GM12878 (cell line): Measurements from ENCODE around the gene ITGA6.

Experiments
- CEBPB ChIP-seq, 2 experiments: fragments of 150-350 bp in 1 of 2; IDR thresholded peaks; 2 replicates each; pipeline ENCODE4 v1.6.1; 2012 to 2014; ENCODE audit warnings: low read depth in 2 of 2, low read length in 2 of 2, borderline replicate concordance in 1 of 2, inconsistent platforms in 1 of 2
- CHD1 ChIP-seq: IDR thresholded peaks from 2 replicates; pipeline ENCODE4 v1.6.1; 2012; ENCODE audit warnings: low read depth, low read length, improper control_type of control experiment
- CTCF ChIP-seq, 3 experiments: IDR thresholded peaks in 2 of 3; conservative IDR thresholded peaks in 1 of 3; 2 replicates each; pipeline ENCODE4 v1.5.1; 2011; ENCODE audit warnings: low read depth in 3 of 3, low read length in 3 of 3, mild to moderate bottlenecking in 3 of 3, control low read depth in 2 of 3, moderate library complexity in 2 of 3, inconsistent platforms in 1 of 3, mixed read lengths in 1 of 3; ENCODE audit not compliant: control insufficient read depth in 2 of 3, insufficient read depth in 1 of 3; ENCODE audit errors: extremely low read depth in 1 of 3
- EGR1 ChIP-seq, 2 experiments: IDR thresholded peaks; 1 replicate in 1 of 2; 2 replicates in 1 of 2; pipeline ENCODE4 v1.6.1; 2011 to 2012; ENCODE audit warnings: low read depth in 2 of 2, low read length in 2 of 2, borderline replicate concordance in 1 of 2, mild to moderate bottlenecking in 1 of 2, moderate library complexity in 1 of 2
- EP300 ChIP-seq, 2 experiments: fragments of 150-350 bp in 1 of 2; IDR thresholded peaks; 2 replicates each; pipeline ENCODE4 v1.6.1; 2011 to 2012; ENCODE audit warnings: low read depth in 2 of 2, low read length in 2 of 2, borderline replicate concordance in 1 of 2, improper control_type of control experiment in 1 of 2, inconsistent platforms in 1 of 2; ENCODE audit not compliant: control insufficient read depth in 1 of 2
- HDAC6 ChIP-seq: fragments of 200-600 bp; sonication (generic); IDR thresholded peaks from one replicate; pipeline ENCODE4 v1.8.0; 2017; ENCODE audit warnings: antibody characterized with exemption; ENCODE audit not compliant: unreplicated experiment
- MTA3 ChIP-seq: IDR thresholded peaks from 2 replicates; pipeline ENCODE4 v1.6.1; 2012; ENCODE audit warnings: low read length, inconsistent platforms, borderline replicate concordance
- RB1 ChIP-seq: fragments of 450-650 bp; formaldehyde crosslinking; IDR thresholded peaks from 2 replicates; pipeline ENCODE4 v1.6.1; 2017; ENCODE audit warnings: mild to moderate bottlenecking, borderline replicate concordance
- SIN3A ChIP-seq: IDR thresholded peaks from 2 replicates; pipeline ENCODE4 v1.6.1; 2012; ENCODE audit warnings: low read depth, low read length, improper control_type of control experiment
- SRF ChIP-seq, 2 experiments: IDR thresholded peaks; 2 replicates each; pipeline ENCODE4 v1.6.1; 2011; ENCODE audit warnings: low read depth in 2 of 2, low read length in 2 of 2, mild to moderate bottlenecking in 1 of 2, moderate library complexity in 1 of 2
- YY1 ChIP-seq: IDR thresholded peaks from 2 replicates; pipeline ENCODE4 v1.6.1; 2011; ENCODE audit warnings: low read depth, mild to moderate bottlenecking, low read length
- ZNF24 ChIP-seq: fragments of 450-650 bp; IDR thresholded peaks from 2 replicates; pipeline ENCODE4 v1.6.1; 2017; ENCODE audit warnings: antibody characterized with exemption, mild to moderate bottlenecking
- TF ChIP-seq, protein P1 (sequence below): fragments of 450-650 bp; IDR thresholded peaks from 2 replicates; pipeline ENCODE4 v1.6.1; 2016; ENCODE audit warnings: mild to moderate bottlenecking
- TF ChIP-seq, protein P2 (sequence below): fragments of 450-650 bp; conservative IDR thresholded peaks from 2 replicates; pipeline ENCODE4 v1.6.1; 2017; ENCODE audit warnings: mild to moderate bottlenecking, moderate library complexity

GRCh38 chr2:172431993-172432392, 4.6 kb downstream of the ITGA6 start:
- TF ChIP-seq EGR1 (IDR thresholded peaks at IDR 0.05; ENCODE audit: borderline replicate concordance in 1 of 2, low read depth in 2 of 2, low read length in 2 of 2) (no peak), SRF (IDR thresholded peaks at IDR 0.05; ENCODE audit: low read depth in 2 of 2, low read length in 2 of 2) (no peak), SIN3A (no peak), EP300 (IDR thresholded peaks at IDR 0.05; ENCODE audit: borderline replicate concordance in 1 of 2, control insufficient read depth in 1 of 2, low read depth in 2 of 2, low read length in 2 of 2) (no peak), YY1 (no peak), CTCF (IDR thresholded peaks at IDR 0.05 in 2 of 3, conservative IDR thresholded peaks at IDR 0.05 in 1 of 3; ENCODE audit: control insufficient read depth in 2 of 3, extremely low read depth in 1 of 3, insufficient read depth in 1 of 3, low read depth in 3 of 3, low read length in 3 of 3) (no peak), HDAC6 (no peak), CHD1 (no peak), RB1 (no peak), MTA3 (no peak), CEBPB (IDR thresholded peaks at IDR 0.05; ENCODE audit: borderline replicate concordance in 1 of 2, low read depth in 2 of 2, low read length in 2 of 2) (no peak), ZNF24 (no peak)
- TF ChIP-seq, protein P1, sequence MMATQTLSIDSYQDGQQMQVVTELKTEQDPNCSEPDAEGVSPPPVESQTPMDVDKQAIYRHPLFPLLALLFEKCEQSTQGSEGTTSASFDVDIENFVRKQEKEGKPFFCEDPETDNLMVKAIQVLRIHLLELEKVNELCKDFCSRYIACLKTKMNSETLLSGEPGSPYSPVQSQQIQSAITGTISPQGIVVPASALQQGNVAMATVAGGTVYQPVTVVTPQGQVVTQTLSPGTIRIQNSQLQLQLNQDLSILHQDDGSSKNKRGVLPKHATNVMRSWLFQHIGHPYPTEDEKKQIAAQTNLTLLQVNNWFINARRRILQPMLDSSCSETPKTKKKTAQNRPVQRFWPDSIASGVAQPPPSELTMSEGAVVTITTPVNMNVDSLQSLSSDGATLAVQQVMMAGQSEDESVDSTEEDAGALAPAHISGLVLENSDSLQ, result no peak
- TF ChIP-seq, protein P2, sequence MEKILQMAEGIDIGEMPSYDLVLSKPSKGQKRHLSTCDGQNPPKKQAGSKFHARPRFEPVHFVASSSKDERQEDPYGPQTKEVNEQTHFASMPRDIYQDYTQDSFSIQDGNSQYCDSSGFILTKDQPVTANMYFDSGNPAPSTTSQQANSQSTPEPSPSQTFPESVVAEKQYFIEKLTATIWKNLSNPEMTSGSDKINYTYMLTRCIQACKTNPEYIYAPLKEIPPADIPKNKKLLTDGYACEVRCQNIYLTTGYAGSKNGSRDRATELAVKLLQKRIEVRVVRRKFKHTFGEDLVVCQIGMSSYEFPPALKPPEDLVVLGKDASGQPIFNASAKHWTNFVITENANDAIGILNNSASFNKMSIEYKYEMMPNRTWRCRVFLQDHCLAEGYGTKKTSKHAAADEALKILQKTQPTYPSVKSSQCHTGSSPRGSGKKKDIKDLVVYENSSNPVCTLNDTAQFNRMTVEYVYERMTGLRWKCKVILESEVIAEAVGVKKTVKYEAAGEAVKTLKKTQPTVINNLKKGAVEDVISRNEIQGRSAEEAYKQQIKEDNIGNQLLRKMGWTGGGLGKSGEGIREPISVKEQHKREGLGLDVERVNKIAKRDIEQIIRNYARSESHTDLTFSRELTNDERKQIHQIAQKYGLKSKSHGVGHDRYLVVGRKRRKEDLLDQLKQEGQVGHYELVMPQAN, result no peak
